Endothelial cell of umbilical vein (primary cell): ENCODE measurements around the gene RNF40. TPM values are rescaled to one million over a fixed set of nuclear protein-coding genes. Genes with fewer than 3 reads are reported as not detected.

ENCODE experiments used
- BruUV-seq: library from RNA; stranded (reverse); fragments of 400-500 nt; replicated peaks from 2 replicates; lab custom pipeline; 2021; lab: Mats Ljungman, UMichigan
- CTCF ChIA-PET: fragments of 300-600, 350-600 bp; sonication (Branson Sonifier 250); formaldehyde crosslinking; loops from one replicate; lab custom pipeline; 2021; ENCODE audit warnings: antibody characterized with exemption, inconsistent platforms; lab: Charles Lee
- POLR2A ChIA-PET: fragments of 300-600, 350-600 bp; sonication (Branson Sonifier 250); formaldehyde crosslinking; loops from one replicate; lab custom pipeline; 2021; ENCODE audit warnings: antibody characterized with exemption, inconsistent platforms; lab: Charles Lee
- DNase-seq: peaks from one replicate; pipeline ENCODE4 v3.0.0-alpha.2; 2011; ENCODE audit warnings: low read depth, low spot score
- FAIRE-seq: peaks from 2 replicates; lab custom pipeline; 2011; peaks lifted over from hg19 to GRCh38; lab: Jason Lieb, UNC
- H2AFZ ChIP-seq: 2 replicates; pipeline ENCODE4 v1.6.0; 2012; ENCODE audit warnings: low read depth, low read length, control low read depth, inconsistent platforms
- H3K27ac ChIP-seq: 2 replicates; pipeline ENCODE4 v1.5.1; 2011; ENCODE audit warnings: low read depth, mild to moderate bottlenecking, control low read depth, low read length, moderate library complexity; ENCODE audit not compliant: insufficient read depth
- H3K27me3 ChIP-seq, 2 experiments: 2 replicates each; pipeline versions ENCODE4 v1.6.0 to v1.6.1; 2011; ENCODE audit warnings: low read length in 2 of 2, mixed read lengths in 1 of 2; ENCODE audit not compliant: control insufficient read depth in 2 of 2, insufficient read depth in 2 of 2
- H3K36me3 ChIP-seq, 2 experiments: 2 replicates in 1 of 2; 3 replicates in 1 of 2; pipeline ENCODE4 v1.5.1; 2011; ENCODE audit warnings: low read length in 2 of 2, mild to moderate bottlenecking in 1 of 2, moderate library complexity in 1 of 2; ENCODE audit not compliant: control insufficient read depth in 2 of 2, insufficient read depth in 2 of 2; ENCODE audit errors: extremely low read depth in 1 of 2
- H3K4me1 ChIP-seq: 3 replicates; pipeline ENCODE4 v1.5.1; 2011; ENCODE audit warnings: mild to moderate bottlenecking, low read length; ENCODE audit not compliant: control insufficient read depth, insufficient read depth; ENCODE audit errors: extremely low read depth
- H3K4me2 ChIP-seq: 2 replicates; pipeline ENCODE4 v1.6.1; 2011; ENCODE audit warnings: low read length, control low read depth, mixed read lengths; ENCODE audit not compliant: insufficient read depth
- H3K4me3 ChIP-seq, 3 experiments: fragments of 200-600 bp in 1 of 3; sonication (generic), shearing (Covaris generic) in 1 of 3; replicated peaks in 1 of 3; 2 replicates each; pipeline ENCODE4 v1.5.1; 2011 to 2016; ENCODE audit warnings: control low read depth in 3 of 3, low read length in 3 of 3, mild to moderate bottlenecking in 2 of 3, inconsistent platforms in 1 of 3, low read depth in 1 of 3, moderate library complexity in 1 of 3; ENCODE audit not compliant: insufficient read depth in 1 of 3
- H3K79me2 ChIP-seq: 2 replicates; pipeline ENCODE4 v1.6.0; 2012; ENCODE audit warnings: low read length, inconsistent platforms; ENCODE audit not compliant: control insufficient read depth, insufficient read depth
- H3K9ac ChIP-seq: replicated peaks from 2 replicates; pipeline ENCODE3; 2011; ENCODE audit warnings: low read length, control low read depth; ENCODE audit not compliant: insufficient read depth; ENCODE audit errors: extremely low read depth
- H3K9me1 ChIP-seq: replicated peaks from 3 replicates; pipeline ENCODE4 v1.6.0; 2011; ENCODE audit warnings: mild to moderate bottlenecking, low read length; ENCODE audit not compliant: control insufficient read depth, insufficient read depth; ENCODE audit errors: extremely low read depth
- H3K9me3 ChIP-seq: replicated peaks from 2 replicates; pipeline ENCODE4 v1.5.1; 2012; ENCODE audit warnings: low read length, inconsistent platforms; ENCODE audit not compliant: control insufficient read depth, insufficient read depth
- H4K20me1 ChIP-seq: replicated peaks from 2 replicates; pipeline ENCODE3; 2011; ENCODE audit warnings: mild to moderate bottlenecking, low read length; ENCODE audit not compliant: control insufficient read depth, insufficient read depth; ENCODE audit errors: extremely low read depth
- EZH2 ChIP-seq: IDR thresholded peaks from 2 replicates; pipeline ENCODE4 v1.6.1; 2012; ENCODE audit warnings: borderline replicate concordance, low read depth, mild to moderate bottlenecking, moderate library complexity, low read length, inconsistent platforms; ENCODE audit not compliant: severe bottlenecking
- FOS ChIP-seq: IDR thresholded peaks from 2 replicates; pipeline ENCODE4 v1.6.1; 2011; ENCODE audit warnings: mild to moderate bottlenecking, low read length, moderate library complexity, borderline replicate concordance; ENCODE audit not compliant: insufficient read depth
- GATA2 ChIP-seq: IDR thresholded peaks from 2 replicates; pipeline ENCODE4 v1.7.0; 2011; ENCODE audit warnings: low read depth, mild to moderate bottlenecking, moderate library complexity, mixed read lengths, low read length; ENCODE audit not compliant: insufficient read length, insufficient read depth
- JUN ChIP-seq: IDR thresholded peaks from 2 replicates; pipeline ENCODE4 v1.6.1; 2011; ENCODE audit warnings: borderline replicate concordance, low read depth; ENCODE audit not compliant: insufficient read length, insufficient read depth
- MYC ChIP-seq: IDR thresholded peaks from one replicate; pipeline ENCODE4 v1.6.1; 2011; ENCODE audit warnings: mild to moderate bottlenecking, low read depth, low read length
- POLR2A ChIP-seq: IDR thresholded peaks from 2 replicates; pipeline ENCODE4 v1.6.1; 2012; ENCODE audit warnings: low read depth, mild to moderate bottlenecking, control low read depth, low read length
- POLR2AphosphoS5 ChIP-seq: IDR thresholded peaks from 2 replicates; pipeline ENCODE4 v1.6.1; 2012; ENCODE audit warnings: low read depth, mild to moderate bottlenecking, control low read depth, low read length, moderate library complexity; ENCODE audit not compliant: insufficient read depth
- dilution Hi-C: fragments of 300-500 bp; cut with MboI; formaldehyde crosslinking; loops from one replicate; pipeline ENCODE4 v1.15.0; 2019; ENCODE audit warnings: low sequenced_read_pairs; ENCODE audit not compliant: extremely low pct_ligation_motif_present
- intact Hi-C: fragments of 100-400 bp; cut with micrococcal nuclease; formaldehyde crosslinking; loops from one replicate; pipeline ENCODE4 v1.10.0; 2022
- polyA plus RNA-seq, 4 experiments: library from polyadenylated mRNA; depleted of rRNA in 3 of 4; stranded (reverse) in 3 of 4; unstranded in 1 of 4; fragments of >200 nt; gene quantifications; 2 replicates each; pipeline versions ENCODE4 v1.2.1 to v1.2.3, GENCODE V29; 2011 to 2012; ENCODE audit warnings: missing spikeins in 1 of 4
- total RNA-seq: library from RNA; stranded (reverse); gene quantifications from 2 replicates; pipeline ENCODE4 v1.2.3, GENCODE V29; 2021
- TF ChIP-seq, protein P1 (sequence below), 2 donors: IDR thresholded peaks; 1 replicate in 1 of 2; 2 replicates in 1 of 2; pipeline ENCODE4 v1.5.1; 2011; ENCODE audit warnings: low read length in 2 of 2, mild to moderate bottlenecking in 2 of 2, moderate library complexity in 2 of 2, control low read depth in 1 of 2, inconsistent platforms in 1 of 2, low read depth in 1 of 2; ENCODE audit not compliant: insufficient read depth in 1 of 2; ENCODE audit errors: extremely low read depth in 1 of 2
- TF ChIP-seq, protein P2 (sequence below): IDR thresholded peaks from 2 replicates; pipeline ENCODE4 v1.6.1; 2011; ENCODE audit not compliant: insufficient read depth, insufficient read length

Gene RNF40
- total and polyA plus RNA-seq, 2 donors (not counting 3 experiments of a cell fraction or from before 2014, with no cell fraction given): 60.5 to 102 TPM

DNA sequence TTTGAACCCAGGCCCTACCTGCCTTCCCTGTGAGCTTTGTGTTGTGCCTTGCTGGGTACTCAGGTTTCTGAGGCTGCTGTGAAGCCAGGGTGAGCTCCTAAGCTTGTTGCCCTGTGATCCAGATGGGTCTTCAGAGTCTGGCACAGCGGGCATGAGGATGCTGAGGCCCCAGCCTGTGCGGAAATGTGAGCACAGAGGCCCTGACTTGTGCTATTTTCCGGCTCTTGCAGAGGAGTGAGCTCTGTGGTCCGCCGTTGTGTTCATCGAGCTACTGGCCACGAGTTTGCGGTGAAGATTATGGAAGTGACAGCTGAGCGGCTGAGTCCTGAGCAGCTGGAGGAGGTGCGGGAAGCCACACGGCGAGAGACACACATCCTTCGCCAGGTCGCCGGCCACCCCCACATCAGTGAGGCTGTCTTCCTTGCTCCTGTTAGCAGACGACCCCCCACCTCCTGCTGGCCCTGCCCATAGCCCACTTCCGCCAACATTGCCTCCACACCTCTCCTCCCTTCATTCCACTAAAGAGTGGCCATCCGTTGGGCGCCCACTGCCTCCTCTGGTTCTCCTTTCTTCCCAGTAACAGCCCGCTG is 11.2 kb upstream of the RNF40 start:
- BruUV-seq: no TSS peak
- no peak for DNase-seq
- dilution Hi-C loops: no loop called here
- Histone ChIP-seq H3K4me3 (no peak overlapping the region), H3K27ac (no peak overlapping the region), H3K79me2 (peaks cover 17% of the 10 kb centered on the region), H3K9ac (no peak overlapping the region), H3K4me2 (no peak overlapping the region), H3K36me3 (peaks cover 3 to 19% of the 10 kb centered on the region in 2 experiments), H3K4me1 (peaks cover 7% of the 10 kb centered on the region), H2AFZ (no peak overlapping the region), H3K27me3 (no peaks in the 10 kb centered on the region), H4K20me1 (no peaks in the 10 kb centered on the region), H3K9me3 (no peaks in the 10 kb centered on the region), H3K9me1 (no peaks in the 10 kb centered on the region)
- ChIA-PET CTCF (interaction anchor here (1.4 kb wide), 1 partner anchor 20 kb away, joined by 3 read pairs; no protein-coding TSS in a partner anchor), POLR2A (no interaction called here)
- FAIRE-seq: no peak
- intact Hi-C loops: no loop called here
- TF ChIP-seq, protein P1, sequence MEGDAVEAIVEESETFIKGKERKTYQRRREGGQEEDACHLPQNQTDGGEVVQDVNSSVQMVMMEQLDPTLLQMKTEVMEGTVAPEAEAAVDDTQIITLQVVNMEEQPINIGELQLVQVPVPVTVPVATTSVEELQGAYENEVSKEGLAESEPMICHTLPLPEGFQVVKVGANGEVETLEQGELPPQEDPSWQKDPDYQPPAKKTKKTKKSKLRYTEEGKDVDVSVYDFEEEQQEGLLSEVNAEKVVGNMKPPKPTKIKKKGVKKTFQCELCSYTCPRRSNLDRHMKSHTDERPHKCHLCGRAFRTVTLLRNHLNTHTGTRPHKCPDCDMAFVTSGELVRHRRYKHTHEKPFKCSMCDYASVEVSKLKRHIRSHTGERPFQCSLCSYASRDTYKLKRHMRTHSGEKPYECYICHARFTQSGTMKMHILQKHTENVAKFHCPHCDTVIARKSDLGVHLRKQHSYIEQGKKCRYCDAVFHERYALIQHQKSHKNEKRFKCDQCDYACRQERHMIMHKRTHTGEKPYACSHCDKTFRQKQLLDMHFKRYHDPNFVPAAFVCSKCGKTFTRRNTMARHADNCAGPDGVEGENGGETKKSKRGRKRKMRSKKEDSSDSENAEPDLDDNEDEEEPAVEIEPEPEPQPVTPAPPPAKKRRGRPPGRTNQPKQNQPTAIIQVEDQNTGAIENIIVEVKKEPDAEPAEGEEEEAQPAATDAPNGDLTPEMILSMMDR (IDR thresholded peaks at IDR 0.05; ENCODE audit: extremely low read depth in 1 of 2, insufficient read depth in 1 of 2, low read depth in 1 of 2, low read length in 2 of 2): no peak
- TF ChIP-seq MYC (no peak), FOS (no peak), POLR2A (no peak), JUN (no peak), EZH2 (no peak), POLR2AphosphoS5 (no peak), GATA2 (no peak)
- TF ChIP-seq, protein P2, sequence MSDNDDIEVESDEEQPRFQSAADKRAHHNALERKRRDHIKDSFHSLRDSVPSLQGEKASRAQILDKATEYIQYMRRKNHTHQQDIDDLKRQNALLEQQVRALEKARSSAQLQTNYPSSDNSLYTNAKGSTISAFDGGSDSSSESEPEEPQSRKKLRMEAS: no peak
